Measurements from ENCODE around the gene RCC1. TPM values are rescaled to one million over a fixed set of nuclear protein-coding genes. Genes with fewer than 3 reads are reported as not detected.

RCC1 gene
- total RNA-seq, 2 donors from 2014 or later = 6.2 to 10.1 TPM

DNA sequence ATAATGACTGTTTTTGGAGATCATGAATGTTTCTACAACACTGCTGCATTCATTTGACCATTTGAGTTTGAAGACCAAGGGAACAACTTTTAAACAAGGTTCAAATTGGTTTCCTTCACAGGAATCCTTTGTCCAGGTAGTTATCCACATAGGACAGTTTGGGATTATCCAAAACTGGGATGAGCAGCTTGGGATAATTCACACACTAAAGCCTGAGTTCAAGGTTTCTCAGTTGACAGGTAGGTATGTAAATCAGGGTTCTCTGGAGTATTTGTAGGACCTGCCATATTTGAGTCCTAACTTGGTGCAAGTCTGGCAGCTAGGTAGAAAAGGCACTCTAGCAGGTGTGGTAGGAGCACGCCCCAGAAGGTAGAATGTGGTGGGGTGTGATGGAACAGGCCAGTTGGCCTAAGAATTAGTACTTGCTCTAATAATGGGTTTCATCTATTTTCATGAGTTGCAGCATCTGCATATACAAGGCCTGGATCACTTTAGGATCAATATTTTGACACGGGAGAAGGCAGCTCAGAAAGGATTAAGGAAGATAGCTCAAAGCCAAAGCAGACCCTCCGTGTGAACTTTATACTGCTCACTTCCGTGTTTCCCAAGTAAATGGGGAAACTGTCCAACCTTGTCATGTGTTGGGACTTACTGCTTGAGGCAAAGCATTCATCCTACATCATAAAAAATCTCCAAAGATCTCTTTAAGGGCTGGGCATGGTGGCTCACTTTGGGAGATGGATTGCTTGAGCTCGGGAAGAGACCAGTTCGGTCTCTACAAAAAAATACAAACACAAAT is 72.1 kb downstream of the RCC1 start:
- H3K36me3 ChIP-seq = peaks cover 21% of the 10 kb centered on the region
- peaks cover 13 to 24% of the 10 kb centered on the region in 2 donors for H3K4me1 ChIP-seq (ENCODE audit: control insufficient read depth in 1 of 2, low read depth in 2 of 2)
- no peaks in the 10 kb centered on the region for H3K27me3 ChIP-seq (replicated peaks; ENCODE audit: insufficient read depth)
- no peak overlapping the region for H3K27ac ChIP-seq
- ATAC-seq (ENCODE audit: insufficient number of reproducible peaks, low FRiP score, low read depth) = no peak
- TF ChIP-seq, protein P1, sequence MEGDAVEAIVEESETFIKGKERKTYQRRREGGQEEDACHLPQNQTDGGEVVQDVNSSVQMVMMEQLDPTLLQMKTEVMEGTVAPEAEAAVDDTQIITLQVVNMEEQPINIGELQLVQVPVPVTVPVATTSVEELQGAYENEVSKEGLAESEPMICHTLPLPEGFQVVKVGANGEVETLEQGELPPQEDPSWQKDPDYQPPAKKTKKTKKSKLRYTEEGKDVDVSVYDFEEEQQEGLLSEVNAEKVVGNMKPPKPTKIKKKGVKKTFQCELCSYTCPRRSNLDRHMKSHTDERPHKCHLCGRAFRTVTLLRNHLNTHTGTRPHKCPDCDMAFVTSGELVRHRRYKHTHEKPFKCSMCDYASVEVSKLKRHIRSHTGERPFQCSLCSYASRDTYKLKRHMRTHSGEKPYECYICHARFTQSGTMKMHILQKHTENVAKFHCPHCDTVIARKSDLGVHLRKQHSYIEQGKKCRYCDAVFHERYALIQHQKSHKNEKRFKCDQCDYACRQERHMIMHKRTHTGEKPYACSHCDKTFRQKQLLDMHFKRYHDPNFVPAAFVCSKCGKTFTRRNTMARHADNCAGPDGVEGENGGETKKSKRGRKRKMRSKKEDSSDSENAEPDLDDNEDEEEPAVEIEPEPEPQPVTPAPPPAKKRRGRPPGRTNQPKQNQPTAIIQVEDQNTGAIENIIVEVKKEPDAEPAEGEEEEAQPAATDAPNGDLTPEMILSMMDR (IDR thresholded peaks at IDR 0.05) = no peak
- no peaks in the 10 kb centered on the region for H3K9me3 ChIP-seq
- DNase-seq (ENCODE audit: low spot score) = no peak
- H3K4me3 ChIP-seq = no peak overlapping the region

DNA sequence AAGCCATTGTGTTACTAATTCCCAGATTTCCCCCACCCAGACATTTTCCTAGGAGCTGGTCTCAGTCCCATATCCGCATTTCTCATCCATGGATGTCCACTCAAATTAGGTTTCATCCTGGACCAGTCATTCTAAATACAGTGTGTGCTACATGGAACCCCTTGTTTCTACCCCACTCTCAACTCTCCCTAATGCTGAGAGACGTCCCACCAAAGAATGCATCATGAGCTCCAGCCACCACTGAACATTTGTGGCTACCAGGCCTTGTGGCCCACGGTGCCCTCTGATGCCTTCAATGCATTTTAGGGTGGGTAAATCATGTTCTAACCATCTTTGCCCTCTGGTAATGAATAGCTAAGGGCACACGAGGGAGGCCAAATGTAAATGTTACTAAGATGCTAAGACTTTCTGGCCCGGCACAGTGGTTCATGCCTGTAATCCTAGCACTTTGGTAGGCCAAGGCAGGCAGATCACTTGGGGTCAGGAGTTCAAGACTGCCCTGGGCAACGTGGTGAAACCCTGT is 72.9 kb downstream of the RCC1 start:
- Histone ChIP-seq H3K4me1 (ENCODE audit: control insufficient read depth in 1 of 2, low read depth in 2 of 2) (peaks cover 15 to 27% of the 10 kb centered on the region in 2 donors), H3K4me3 (no peak overlapping the region), H3K27me3 (replicated peaks; ENCODE audit: insufficient read depth) (no peaks in the 10 kb centered on the region), H3K9me3 (no peaks in the 10 kb centered on the region), H3K27ac (no peak overlapping the region), H3K36me3 (peaks cover 16% of the 10 kb centered on the region)
- TF ChIP-seq, protein P1 (IDR thresholded peaks at IDR 0.05) = no peak
- DNase-seq (ENCODE audit: low spot score) = no peak
- ATAC-seq (ENCODE audit: insufficient number of reproducible peaks, low FRiP score, low read depth) = no peak

DNA sequence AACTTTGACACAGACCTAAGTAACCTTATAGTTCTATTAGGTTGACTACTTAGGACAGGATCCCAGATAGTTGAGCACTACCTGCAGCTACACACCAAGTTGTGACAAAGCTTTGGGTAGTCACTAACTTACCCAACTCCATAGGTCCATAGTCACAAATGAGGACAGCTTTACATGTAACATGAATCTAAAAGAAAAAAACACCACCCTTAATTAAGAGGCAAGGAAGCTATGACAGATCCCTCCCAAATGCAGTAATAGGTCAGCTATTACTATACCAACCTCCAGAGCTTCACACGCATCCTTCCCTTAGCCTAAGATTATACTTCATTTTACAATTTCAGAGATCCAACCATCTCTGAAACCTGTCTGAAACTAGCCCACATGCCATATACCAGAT is 73.6 kb downstream of the RCC1 start:
- ATAC-seq (ENCODE audit: insufficient number of reproducible peaks, low FRiP score, low read depth) = no peak
- no peaks in the 10 kb centered on the region for H3K9me3 ChIP-seq
- H3K4me3 ChIP-seq = no peak overlapping the region
- H3K27ac ChIP-seq = no peak overlapping the region
- H3K27me3 ChIP-seq (replicated peaks; ENCODE audit: insufficient read depth) = no peaks in the 10 kb centered on the region
- DNase-seq (ENCODE audit: low spot score) = no peak
- peaks cover 15 to 27% of the 10 kb centered on the region in 2 donors for H3K4me1 ChIP-seq (ENCODE audit: control insufficient read depth in 1 of 2, low read depth in 2 of 2)
- peaks cover 15% of the 10 kb centered on the region for H3K36me3 ChIP-seq
- TF ChIP-seq, protein P1 (IDR thresholded peaks at IDR 0.05) = no peak

DNA sequence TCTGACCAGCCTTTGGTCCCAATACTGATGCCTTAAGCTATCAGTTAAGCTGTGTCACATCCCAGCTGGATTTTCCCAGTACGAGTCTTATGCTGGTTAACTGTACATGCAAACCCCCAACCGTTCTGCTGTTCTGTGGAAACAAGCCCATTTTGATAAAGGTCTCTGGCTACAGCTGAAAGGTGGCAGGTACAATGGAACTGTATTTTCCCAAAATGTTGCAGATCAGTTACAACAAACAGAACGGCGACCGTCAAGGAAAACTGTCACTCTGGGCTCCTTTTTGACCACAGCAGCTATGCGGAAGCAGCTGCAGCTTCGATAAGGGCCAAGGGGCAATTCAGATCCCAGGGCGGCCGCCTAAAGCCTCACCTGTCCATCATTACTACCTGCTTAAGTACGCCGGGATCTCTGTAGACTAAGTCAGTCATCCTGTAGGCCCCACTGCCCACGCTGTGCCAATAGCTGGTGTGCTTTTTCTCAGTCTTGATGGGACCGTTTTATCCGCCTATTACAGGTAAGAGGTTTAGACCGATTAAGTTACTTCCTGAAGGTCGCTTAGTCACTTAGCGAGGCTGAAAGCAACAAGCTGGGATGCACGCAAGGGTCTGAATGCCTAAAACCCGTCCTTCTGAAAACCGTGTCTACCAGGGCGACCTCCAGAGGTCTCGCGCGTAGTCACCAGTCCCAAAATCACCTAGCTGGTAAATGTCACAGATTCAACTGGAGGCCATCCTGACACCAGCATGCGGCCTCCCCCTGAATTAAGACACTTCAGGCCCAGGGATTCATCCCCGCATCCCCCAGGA is 75.1 kb downstream of the RCC1 start:
- ATAC-seq (ENCODE audit: insufficient number of reproducible peaks, low FRiP score, low read depth) = no peak
- H3K27me3 ChIP-seq (replicated peaks; ENCODE audit: insufficient read depth) = no peaks in the 10 kb centered on the region
- H3K4me1 ChIP-seq (ENCODE audit: control insufficient read depth in 1 of 2, low read depth in 2 of 2) = peaks cover 15 to 27% of the 10 kb centered on the region in 2 donors
- H3K36me3 ChIP-seq = peaks cover 13% of the 10 kb centered on the region
- peak overlapping the region; percentile 100 for H3K4me3 ChIP-seq
- TF ChIP-seq, protein P1 (IDR thresholded peaks at IDR 0.05) = no peak
- peak overlapping the region; percentile 82 to 94 for H3K27ac ChIP-seq
- no peaks in the 10 kb centered on the region for H3K9me3 ChIP-seq
- DNase-seq (ENCODE audit: low spot score) = no peak
